ENCODE measurements around the gene SENP7.
"Not testable (repeated sequence)": the region's sequence is repeated elsewhere in the genome, so short reads cannot be mapped to it uniquely, and the experiment has no call there.

Gene SENP7

GRCh38 chr3:101312545-101312944 is 200.5 kb downstream of the SENP7 start:
- DNase-seq: no peak

- no peak for DNase-seq
Observed at GRCh38 chr3:101311676-101312075, 201.3 kb downstream of the SENP7 start.

DNA sequence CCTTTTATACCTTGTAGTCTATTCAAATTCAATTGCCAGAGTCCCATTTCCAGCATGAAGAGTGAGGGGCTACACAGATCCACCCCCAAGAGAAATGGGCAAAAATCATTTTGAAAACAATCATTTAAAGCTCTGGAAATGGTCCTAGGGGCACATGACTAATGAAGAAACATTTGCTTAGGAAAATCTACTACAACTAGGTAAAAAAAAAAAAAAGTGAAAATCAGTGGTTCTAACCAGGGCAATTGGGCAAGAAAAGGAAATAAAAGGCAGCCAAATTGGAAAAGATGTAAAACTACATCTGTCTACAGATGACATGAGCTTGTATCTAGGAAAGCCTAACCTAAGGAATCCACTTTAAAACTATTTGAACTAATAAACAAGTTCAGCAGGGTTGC is 202.0 kb downstream of the SENP7 start:
- DNase-seq: no peak

GRCh38 chr3:101308147-101308772 is 204.8 kb downstream of the SENP7 start:
- not testable (repeated sequence) for DNase-seq

DNA sequence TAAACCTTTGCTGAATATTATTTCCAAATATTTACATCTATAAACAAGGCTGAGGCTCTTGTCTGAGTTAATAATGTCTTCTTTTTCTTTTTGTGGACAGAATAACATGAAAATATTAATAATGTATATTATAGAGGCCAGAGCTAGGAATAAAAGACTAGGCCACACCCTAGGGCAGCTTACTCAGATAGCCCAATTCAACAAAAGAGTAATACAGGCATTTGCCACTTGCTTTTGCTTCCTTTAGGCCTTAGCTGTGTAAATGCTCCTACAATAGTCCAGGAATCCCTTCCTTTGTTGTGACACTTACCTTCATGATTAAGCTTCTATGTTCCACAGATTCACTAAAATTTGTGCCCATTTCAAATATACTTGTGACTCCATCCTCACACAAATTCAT is 209.2 kb downstream of the SENP7 start:
- DNase-seq: no peak

DNA sequence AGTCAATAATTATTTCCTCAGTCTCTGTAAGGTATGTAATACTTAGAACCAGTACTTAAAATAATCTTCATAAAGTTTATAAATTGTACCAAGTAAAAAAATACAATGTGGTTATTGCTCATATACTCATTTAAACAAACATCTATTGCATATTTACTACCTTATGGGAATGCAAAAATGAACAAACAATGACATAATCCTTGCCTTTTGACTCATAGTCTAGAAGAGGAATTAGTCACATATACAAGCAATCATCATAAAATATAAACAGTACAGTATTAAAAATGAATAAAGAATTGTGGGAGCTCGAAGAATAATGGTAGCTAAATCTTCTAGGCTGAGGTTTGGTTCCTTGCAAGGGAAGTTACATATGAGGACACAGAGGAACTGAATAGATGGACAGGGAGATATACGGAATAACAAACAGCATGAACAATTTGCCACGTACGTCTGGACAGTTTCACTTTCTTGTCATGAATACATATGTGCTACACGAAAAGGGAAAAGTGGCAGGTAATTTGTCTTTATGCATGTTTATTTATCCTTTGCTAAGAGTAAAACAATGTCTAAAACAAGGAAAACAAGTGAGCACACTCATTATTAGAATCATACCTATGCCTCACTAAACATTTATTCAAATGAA is 209.8 kb downstream of the SENP7 start:
- no peak for DNase-seq

DNA sequence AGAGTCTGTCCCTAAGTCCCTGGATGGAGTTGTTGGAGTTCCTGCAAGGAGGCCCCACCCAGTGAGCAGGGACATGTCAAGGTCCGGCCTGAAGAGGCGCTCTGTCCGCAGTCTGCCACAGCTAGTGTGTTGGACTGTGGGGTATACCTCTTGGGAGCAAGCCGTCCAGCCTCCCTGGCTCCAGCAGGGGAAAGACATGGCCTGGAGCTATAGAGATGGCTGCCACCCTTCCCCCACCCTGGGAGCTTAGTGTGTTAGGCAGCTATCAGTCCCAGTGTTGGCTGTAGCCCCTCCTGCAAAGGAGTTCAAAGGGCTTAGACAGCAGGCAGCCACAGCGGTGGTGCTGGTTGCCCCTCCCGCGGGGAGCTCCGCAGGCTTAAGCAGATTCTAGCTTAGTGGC is 212.9 kb downstream of the SENP7 start:
- DNase-seq: no peak

GRCh38 chr3:101292027-101292426 is 221.0 kb downstream of the SENP7 start:
- no peak for DNase-seq

DNA sequence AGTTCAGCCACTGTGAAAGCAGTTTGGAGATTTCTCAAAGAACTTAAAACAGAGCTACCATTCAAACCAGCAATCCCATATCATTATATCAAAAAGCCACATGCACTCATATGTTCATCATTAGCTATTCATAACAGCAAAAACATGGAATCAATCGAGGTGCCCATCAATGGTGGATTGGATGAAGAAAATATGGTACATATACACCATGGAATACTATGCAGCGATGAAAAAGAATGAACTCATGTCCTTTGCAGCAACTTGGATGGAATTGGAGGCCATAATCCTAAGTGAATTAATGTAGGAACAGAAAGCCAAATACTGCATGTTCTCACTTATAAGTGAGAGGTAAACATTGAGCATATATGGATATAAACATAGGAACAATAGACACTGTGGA is 224.7 kb downstream of the SENP7 start:
- DNase-seq: no peak

DNA sequence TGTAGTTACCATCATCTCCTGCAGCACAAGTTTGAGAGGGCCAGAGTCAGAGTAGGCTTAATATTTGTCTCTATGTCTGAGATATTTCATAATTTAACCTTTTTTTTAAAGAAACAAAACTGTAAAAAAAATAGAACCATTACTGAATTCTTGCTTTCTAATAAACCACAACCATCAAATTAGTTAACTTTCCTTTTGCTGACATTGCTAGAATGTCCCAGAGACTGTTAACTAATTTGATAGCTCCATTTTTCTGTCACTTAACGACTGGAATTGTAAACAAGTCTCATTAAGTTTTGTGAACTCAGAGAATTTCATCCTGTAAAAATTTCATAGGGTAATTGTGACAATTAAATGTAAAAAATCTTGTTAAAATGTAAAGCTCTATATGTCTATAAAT is 228.3 kb downstream of the SENP7 start:
- DNase-seq: no peak

DNA sequence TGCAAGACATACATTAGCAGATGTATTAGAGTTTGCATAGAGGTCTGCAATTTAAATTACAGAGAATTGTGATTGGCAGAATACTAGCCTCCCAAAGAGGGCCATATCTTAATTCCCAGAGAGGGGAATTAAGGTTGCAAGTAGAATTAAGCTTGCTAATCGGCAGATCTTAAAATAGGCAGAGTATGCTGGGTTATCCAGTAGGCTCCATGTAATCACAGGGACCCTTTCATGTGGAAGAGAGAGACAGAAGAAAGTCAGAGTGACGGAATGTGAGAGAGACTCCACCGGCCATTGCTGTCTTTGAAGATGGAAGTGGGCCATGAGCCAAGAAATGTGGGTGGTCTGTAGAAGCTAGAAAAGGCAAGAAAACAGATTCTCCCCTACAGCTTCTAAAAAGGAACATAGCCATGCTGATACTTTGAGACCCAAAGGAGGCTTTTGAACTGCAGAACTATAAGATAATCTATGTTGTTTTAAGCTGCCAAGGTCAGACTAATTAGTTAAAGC is 231.4 kb downstream of the SENP7 start:
- no peak for DNase-seq

DNA sequence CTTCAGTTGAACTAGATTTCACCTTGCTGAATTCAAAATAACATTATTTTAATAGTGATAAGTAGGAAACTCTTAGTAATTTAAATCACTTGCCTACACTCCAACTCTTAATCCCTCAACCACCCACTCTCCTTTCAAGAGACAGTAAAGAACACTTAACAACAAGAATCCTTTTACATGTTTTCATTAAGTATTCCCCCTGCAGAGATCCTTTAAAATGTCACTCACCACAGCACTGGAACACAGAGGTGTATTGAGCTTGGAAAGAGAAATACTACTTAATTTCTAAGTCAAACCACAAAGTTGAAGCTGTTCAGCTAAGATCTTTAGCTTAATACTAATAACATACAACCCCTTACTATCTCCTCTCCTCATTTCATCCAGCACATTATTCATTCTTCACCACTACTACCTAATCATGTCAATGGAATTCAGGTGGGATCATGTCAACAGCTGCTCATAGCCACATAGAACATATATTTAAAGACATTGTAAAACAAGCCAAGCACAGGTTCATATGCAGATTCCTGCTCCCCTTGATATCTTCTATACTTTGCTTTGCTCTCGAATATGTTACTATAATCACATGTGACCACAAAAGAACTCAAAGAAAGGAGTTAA is 233.1 kb downstream of the SENP7 start:
- no peak for DNase-seq

- no peak for DNase-seq
Observed at GRCh38 chr3:101279162-101279561, 233.8 kb downstream of the SENP7 start.

GRCh38 chr3:101278727-101279126 is 234.3 kb downstream of the SENP7 start:
- no peak for DNase-seq

All from activated CD4-positive, CD25-positive, alpha-beta regulatory T cell treated with anti-CD3 and anti-CD28 coated beads, Interleukin-2, amount 50 U/mL, for 72 hours (primary cell).